Lower leg skin (tissue), 4 donors: ENCODE data around the gene POMT1. TPM values are rescaled to one million over a fixed set of nuclear protein-coding genes. Genes with fewer than 3 reads are reported as not detected.

Experiments used
- DNase-seq, 2 donors: peaks; one replicate each; pipeline ENCODE4 v3.0.0-alpha.2; 2019; ENCODE audit warnings: low spot score in 2 of 2
- H3K4me3 ChIP-seq: fragments of 200-600 bp; sonication (generic); 2 replicates; pipeline ENCODE4 v1.5.1; 2017; ENCODE audit warnings: mild to moderate bottlenecking, low read depth; ENCODE audit not compliant: poor library complexity, severe bottlenecking
- POLR2A ChIP-seq, 2 donors: fragments of 450-650 bp; IDR thresholded peaks; one replicate each; pipeline ENCODE4 v1.6.1; 2016 to 2017; ENCODE audit warnings: antibody characterized with exemption in 2 of 2, mild to moderate bottlenecking in 1 of 2, moderate library complexity in 1 of 2
- WGBS, 2 donors: methylation state at CpG; one replicate each; pipeline ENCODE4 v1.1.5; 2018; 5-methylcytosine and 5-hydroxymethylcytosine counted together
- intact Hi-C: fragments of 100-400 bp; cut with DNase I; formaldehyde crosslinking; loops from one replicate; pipeline ENCODE4 v1.15.0; 2023; ENCODE audit warnings: low total_unique reads
- total RNA-seq, 4 donors: library from RNA; depleted of rRNA; stranded (reverse); fragments of >200 nt; gene quantifications; one replicate each; pipeline ENCODE4 v1.1.0, GENCODE V29; 2016
- TF ChIP-seq, protein P1 (sequence below), 3 donors: fragments of 450-650 bp; IDR thresholded peaks; one replicate each; pipeline ENCODE4 v1.5.1; 2016; ENCODE audit warnings: antibody characterized with exemption in 3 of 3, mild to moderate bottlenecking in 3 of 3, moderate library complexity in 2 of 3

Gene POMT1
- total RNA-seq, 4 donors from 2014 or later = 23.9 to 29.0 (median 26.6) TPM

DNA sequence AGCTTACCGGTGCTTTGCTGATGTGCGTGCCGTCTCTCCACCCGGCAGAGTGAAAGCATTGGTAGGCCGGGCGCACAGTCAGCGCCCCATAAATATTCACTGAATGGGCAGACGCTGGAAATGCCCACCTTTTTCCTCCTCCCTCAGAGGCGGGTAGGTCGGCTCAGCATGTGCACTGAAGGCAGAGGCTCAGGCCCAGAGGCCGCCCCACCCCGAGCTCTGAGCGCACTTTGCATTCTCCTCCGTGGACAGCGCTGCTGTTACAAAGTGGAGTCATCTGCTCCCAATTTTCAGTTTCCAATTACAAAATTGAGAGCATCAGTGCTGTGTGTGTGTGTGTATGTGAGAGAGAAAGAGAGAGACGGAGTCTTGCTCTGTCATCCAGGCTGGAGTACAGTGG is 17.8 kb downstream of the POMT1 start:
- intact Hi-C loops = no loop called here

DNA sequence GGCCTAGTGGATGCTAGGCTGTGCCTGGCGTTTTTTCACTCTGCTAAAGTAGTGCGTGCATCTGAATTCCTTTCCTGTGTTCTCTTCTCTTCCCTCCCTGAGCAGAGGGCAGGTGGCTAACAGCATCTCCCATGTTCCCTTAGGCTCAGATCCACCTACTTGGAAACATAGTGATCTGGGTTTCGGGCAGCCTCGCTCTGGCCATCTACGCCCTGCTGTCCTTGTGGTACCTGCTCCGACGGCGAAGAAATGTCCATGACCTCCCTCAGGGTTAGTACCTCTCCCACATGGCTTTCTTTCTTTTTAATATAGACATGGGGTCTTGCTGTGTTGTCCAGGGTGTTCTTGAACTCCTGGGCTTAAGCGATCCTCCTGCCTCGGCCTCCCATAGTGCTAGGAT is 18.5 kb downstream of the POMT1 start:
- DNase-seq = no peak
- WGBS, 2 donors = 92 to 96% methylated on average over 10 of the region's 10 CpGs
- TF ChIP-seq, protein P1, sequence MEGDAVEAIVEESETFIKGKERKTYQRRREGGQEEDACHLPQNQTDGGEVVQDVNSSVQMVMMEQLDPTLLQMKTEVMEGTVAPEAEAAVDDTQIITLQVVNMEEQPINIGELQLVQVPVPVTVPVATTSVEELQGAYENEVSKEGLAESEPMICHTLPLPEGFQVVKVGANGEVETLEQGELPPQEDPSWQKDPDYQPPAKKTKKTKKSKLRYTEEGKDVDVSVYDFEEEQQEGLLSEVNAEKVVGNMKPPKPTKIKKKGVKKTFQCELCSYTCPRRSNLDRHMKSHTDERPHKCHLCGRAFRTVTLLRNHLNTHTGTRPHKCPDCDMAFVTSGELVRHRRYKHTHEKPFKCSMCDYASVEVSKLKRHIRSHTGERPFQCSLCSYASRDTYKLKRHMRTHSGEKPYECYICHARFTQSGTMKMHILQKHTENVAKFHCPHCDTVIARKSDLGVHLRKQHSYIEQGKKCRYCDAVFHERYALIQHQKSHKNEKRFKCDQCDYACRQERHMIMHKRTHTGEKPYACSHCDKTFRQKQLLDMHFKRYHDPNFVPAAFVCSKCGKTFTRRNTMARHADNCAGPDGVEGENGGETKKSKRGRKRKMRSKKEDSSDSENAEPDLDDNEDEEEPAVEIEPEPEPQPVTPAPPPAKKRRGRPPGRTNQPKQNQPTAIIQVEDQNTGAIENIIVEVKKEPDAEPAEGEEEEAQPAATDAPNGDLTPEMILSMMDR (IDR thresholded peaks at IDR 0.05) = no peak
- no peak for TF ChIP-seq POLR2A (IDR thresholded peaks at IDR 0.05)
- H3K4me3 ChIP-seq = no peak overlapping the region
- intact Hi-C loops = no loop called here

More for the DNA sequence above, 17.8 kb downstream of the POMT1 start:
- TF ChIP-seq, protein P1 (IDR thresholded peaks at IDR 0.05) = no peak
- no peak for TF ChIP-seq POLR2A (IDR thresholded peaks at IDR 0.05)
- 75% methylated on average over 16 of the region's 16 CpGs for WGBS, 2 donors
- no peak overlapping the region for H3K4me3 ChIP-seq
- no peak for DNase-seq

DNA sequence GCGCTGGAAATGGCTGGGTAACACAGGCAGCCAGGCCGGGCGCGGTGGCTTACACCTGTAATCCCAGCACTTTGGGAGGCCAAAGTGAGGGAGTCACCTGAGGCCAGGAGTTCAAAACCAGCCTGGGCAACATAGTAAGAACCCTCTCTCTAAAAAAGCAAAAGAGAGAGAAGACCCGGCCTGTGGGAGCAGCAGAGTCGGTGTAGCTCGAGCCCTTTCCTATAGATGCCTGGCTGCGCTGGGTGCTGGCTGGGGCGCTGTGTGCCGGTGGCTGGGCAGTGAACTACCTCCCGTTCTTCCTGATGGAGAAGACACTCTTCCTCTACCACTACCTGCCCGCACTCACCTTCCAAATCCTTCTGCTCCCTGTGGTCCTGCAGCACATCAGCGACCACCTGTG is 19.1 kb downstream of the POMT1 start:
- TF ChIP-seq, protein P1 (IDR thresholded peaks at IDR 0.05) = no peak
- TF ChIP-seq POLR2A (IDR thresholded peaks at IDR 0.05) = no peak
- intact Hi-C loops = no loop called here
- WGBS, 2 donors = 94 to 96% methylated on average over 13 of the region's 13 CpGs
- no peak overlapping the region for H3K4me3 ChIP-seq
- DNase-seq = no peak

DNA sequence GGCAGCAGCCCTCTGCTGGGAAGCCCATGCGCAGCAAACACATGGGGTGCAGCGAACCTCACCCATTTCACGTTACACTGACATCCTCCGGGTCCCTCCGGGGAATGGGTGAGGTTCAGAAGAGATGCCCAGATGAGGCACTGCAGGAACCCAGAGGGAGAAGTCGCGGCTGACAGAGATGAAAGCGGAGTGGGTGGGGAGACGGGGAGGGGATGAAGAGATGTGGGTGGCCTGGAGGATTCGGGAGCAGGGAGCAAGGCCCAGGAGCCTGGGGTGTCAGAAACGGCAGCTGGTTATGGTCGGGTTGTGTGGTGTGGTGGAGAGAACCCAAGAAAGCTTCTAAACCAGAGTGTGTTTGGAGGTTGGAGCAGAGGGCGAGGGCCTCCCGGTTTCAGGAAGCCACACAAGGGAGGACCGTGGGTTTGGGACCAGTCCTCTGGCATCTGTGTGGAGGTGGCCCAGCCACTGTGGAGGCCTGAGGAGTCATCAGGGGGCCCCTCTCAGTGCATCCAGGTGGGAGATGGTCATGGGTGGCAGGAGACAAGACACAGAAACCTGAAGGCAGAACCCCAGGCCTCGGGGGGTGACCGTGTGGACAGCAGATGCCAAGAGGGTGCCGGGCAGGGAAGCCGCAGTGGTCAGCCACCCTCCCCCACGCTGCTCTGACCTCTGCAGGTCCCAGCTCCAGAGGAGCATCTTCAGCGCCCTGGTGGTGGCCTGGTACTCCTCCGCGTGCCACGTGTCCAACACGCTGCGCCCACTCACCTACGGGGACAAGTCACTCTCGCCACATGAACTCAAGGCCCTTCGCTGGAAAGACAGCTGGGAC is 19.8 kb downstream of the POMT1 start:
- intact Hi-C loops = no loop called here
- H3K4me3 ChIP-seq = no peak overlapping the region
- 87 to 89% methylated on average over 28 to 29 of the region's 29 CpGs for WGBS, 2 donors
- TF ChIP-seq, protein P1 (IDR thresholded peaks at IDR 0.05) = no peak
- TF ChIP-seq POLR2A (IDR thresholded peaks at IDR 0.05) = no peak
- DNase-seq = no peak

DNA sequence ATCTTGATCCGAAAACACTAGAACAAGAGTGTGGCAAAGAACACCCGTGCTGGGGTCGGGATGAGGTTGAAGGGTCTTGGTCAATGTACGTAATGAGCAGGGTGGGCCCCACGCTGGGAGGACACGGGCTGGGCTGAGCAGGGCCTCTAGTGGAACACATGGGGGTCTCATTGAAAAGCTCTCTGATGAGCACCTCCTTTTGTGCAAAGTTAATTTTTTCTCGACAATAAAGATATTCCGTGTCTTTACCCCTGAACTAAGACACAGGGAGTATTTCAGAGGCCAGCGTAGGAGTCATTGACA is 20.3 kb downstream of the POMT1 start:
- H3K4me3 ChIP-seq = no peak overlapping the region
- WGBS, 2 donors = 90 to 93% methylated on average over 9 of the region's 9 CpGs
- intact Hi-C loops = no loop called here
- no peak for DNase-seq
- TF ChIP-seq, protein P1 (IDR thresholded peaks at IDR 0.05) = no peak
- TF ChIP-seq POLR2A (IDR thresholded peaks at IDR 0.05) = no peak
